Measurements from ENCODE around the gene NRXN3. TPM values are rescaled to one million over a fixed set of nuclear protein-coding genes. Genes with fewer than 3 reads are reported as not detected.

Gene NRXN3
- polyA plus RNA-seq, 1 donor from 2014 or later: 110 TPM

- no peak for TF ChIP-seq SMC3 (conservative IDR thresholded peaks at IDR 0.05; ENCODE audit: poor library complexity)
- TF ChIP-seq CTCF (IDR thresholded peaks at IDR 0.05; ENCODE audit: poor library complexity, severe bottlenecking): no peak
- TF ChIP-seq RAD21 (conservative IDR thresholded peaks at IDR 0.05): no peak
- peak; percentile 51 for TF ChIP-seq EP300 (conservative IDR thresholded peaks at IDR 0.05; ENCODE audit: poor library complexity, severe bottlenecking)
- no peak for TF ChIP-seq EZH2 (IDR thresholded peaks at IDR 0.05; ENCODE audit: borderline replicate concordance, insufficient read depth, low read length, poor library complexity, severe bottlenecking)
- no peak for TF ChIP-seq REST (IDR thresholded peaks at IDR 0.05; ENCODE audit: borderline replicate concordance)
- no peak for TF ChIP-seq MXI1 (conservative IDR thresholded peaks at IDR 0.05; ENCODE audit: poor library complexity, severe bottlenecking)
- TF ChIP-seq POLR2AphosphoS5 (IDR thresholded peaks at IDR 0.05): peak; percentile 73
- no peak for TF ChIP-seq TAF1 (IDR thresholded peaks at IDR 0.05; ENCODE audit: low read depth)
- H3K79me2 ChIP-seq (replicated peaks; ENCODE audit: insufficient read depth, low read length): no peaks in the 10 kb centered on the region
- no peaks in the 10 kb centered on the region for H3F3A ChIP-seq (ENCODE audit: insufficient read depth, low read length, poor library complexity, severe bottlenecking)
- no peaks in the 10 kb centered on the region for H4K20me1 ChIP-seq (ENCODE audit: insufficient read depth)
- H3K9me3 ChIP-seq (ENCODE audit: low read length): no peaks in the 10 kb centered on the region
- no peak overlapping the region for H3K4me2 ChIP-seq (ENCODE audit: low read length)
- peak overlapping the region; percentile 10 for H3K27ac ChIP-seq (ENCODE audit: low read length)
- no peaks in the 10 kb centered on the region for H3K9me2 ChIP-seq (ENCODE audit: insufficient read depth, low read length)
- no peaks in the 10 kb centered on the region for H3K27me3 ChIP-seq (ENCODE audit: insufficient read depth, low read depth, low read length)
- no peak overlapping the region for H3K9ac ChIP-seq (ENCODE audit: low read length)
- H3K4me3 ChIP-seq (ENCODE audit: low read length): no peak overlapping the region
- no peaks in the 10 kb centered on the region for H3K36me3 ChIP-seq (ENCODE audit: insufficient read depth, low read length)
- no peak overlapping the region for H2AFZ ChIP-seq (ENCODE audit: low read depth, low read length)
These were observed 1009.8 kb downstream of the NRXN3 start for GRCh38 chr14:79179985-79180384.

GRCh38 chr14:79180656-79181055 lies 1010.5 kb downstream of the NRXN3 start:
- Histone ChIP-seq H3K27ac (ENCODE audit: low read length) (peak overlapping the region; percentile 10), H2AFZ (ENCODE audit: low read depth, low read length) (no peak overlapping the region)

More at GRCh38 chr14:79180656-79181055, 1010.5 kb downstream of the NRXN3 start:
- no peaks in the 10 kb centered on the region for H3K36me3 ChIP-seq (ENCODE audit: insufficient read depth, low read length)
- H3K27me3 ChIP-seq (ENCODE audit: insufficient read depth, low read depth, low read length): no peaks in the 10 kb centered on the region
- H4K20me1 ChIP-seq (ENCODE audit: insufficient read depth): no peaks in the 10 kb centered on the region
- H3K9ac ChIP-seq (ENCODE audit: low read length): no peak overlapping the region
- no peaks in the 10 kb centered on the region for H3K79me2 ChIP-seq (replicated peaks; ENCODE audit: insufficient read depth, low read length)
- H3K9me3 ChIP-seq (ENCODE audit: low read length): no peaks in the 10 kb centered on the region
- H3K4me3 ChIP-seq (ENCODE audit: low read length): no peak overlapping the region
- no peaks in the 10 kb centered on the region for H3F3A ChIP-seq (ENCODE audit: insufficient read depth, low read length, poor library complexity, severe bottlenecking)
- no peak overlapping the region for H3K4me2 ChIP-seq (ENCODE audit: low read length)
- no peaks in the 10 kb centered on the region for H3K9me2 ChIP-seq (ENCODE audit: insufficient read depth, low read length)
- TF ChIP-seq REST (IDR thresholded peaks at IDR 0.05; ENCODE audit: borderline replicate concordance) (no peak), EP300 (conservative IDR thresholded peaks at IDR 0.05; ENCODE audit: poor library complexity, severe bottlenecking) (no peak), TAF1 (IDR thresholded peaks at IDR 0.05; ENCODE audit: low read depth) (no peak), SMC3 (conservative IDR thresholded peaks at IDR 0.05; ENCODE audit: poor library complexity) (no peak)
